Neutrophil (primary cell): ENCODE measurements around the gene AMIGO3.

Experiments
- H3K27ac ChIP-seq: fragments of 200-600 bp; sonication (generic); 2 replicates; pipeline ENCODE4 v1.5.1; 2016; ENCODE audit warnings: mild to moderate bottlenecking, moderate library complexity
- H3K27me3 ChIP-seq: fragments of 200-600 bp; sonication (generic); 2 replicates; pipeline ENCODE4 v1.6.0; 2016; ENCODE audit warnings: mild to moderate bottlenecking
- H3K36me3 ChIP-seq: fragments of 200-600 bp; sonication (generic); 2 replicates; pipeline ENCODE4 v1.5.1; 2017
- H3K4me1 ChIP-seq, 2 experiments: fragments of 200-600 bp in 1 of 2; sonication (generic) in 1 of 2; 1 replicate in 1 of 2; 2 replicates in 1 of 2; pipeline versions ENCODE4 v1.5.1 to v1.6.1; 2013 to 2016; ENCODE audit warnings: low read depth in 1 of 2, low read length in 1 of 2, mild to moderate bottlenecking in 1 of 2, moderate library complexity in 1 of 2; ENCODE audit not compliant: control insufficient read depth in 1 of 2, insufficient read depth in 1 of 2
- H3K4me3 ChIP-seq, 2 experiments: fragments of 200-600 bp in 1 of 2; sonication (generic) in 1 of 2; 1 replicate in 1 of 2; 2 replicates in 1 of 2; pipeline ENCODE4 v1.5.1; 2013 to 2016; ENCODE audit warnings: low read depth in 1 of 2, low read length in 1 of 2, mild to moderate bottlenecking in 1 of 2, moderate library complexity in 1 of 2
- H3K9me3 ChIP-seq: fragments of 200-600 bp; sonication (generic); 2 replicates; pipeline ENCODE4 v1.5.1; 2016
- TF ChIP-seq, protein P1 (sequence below): fragments of 200-600 bp; sonication (generic); IDR thresholded peaks from 2 replicates; pipeline ENCODE4 v1.5.1; 2016; ENCODE audit warnings: antibody characterized with exemption

The AMIGO3 gene

DNA sequence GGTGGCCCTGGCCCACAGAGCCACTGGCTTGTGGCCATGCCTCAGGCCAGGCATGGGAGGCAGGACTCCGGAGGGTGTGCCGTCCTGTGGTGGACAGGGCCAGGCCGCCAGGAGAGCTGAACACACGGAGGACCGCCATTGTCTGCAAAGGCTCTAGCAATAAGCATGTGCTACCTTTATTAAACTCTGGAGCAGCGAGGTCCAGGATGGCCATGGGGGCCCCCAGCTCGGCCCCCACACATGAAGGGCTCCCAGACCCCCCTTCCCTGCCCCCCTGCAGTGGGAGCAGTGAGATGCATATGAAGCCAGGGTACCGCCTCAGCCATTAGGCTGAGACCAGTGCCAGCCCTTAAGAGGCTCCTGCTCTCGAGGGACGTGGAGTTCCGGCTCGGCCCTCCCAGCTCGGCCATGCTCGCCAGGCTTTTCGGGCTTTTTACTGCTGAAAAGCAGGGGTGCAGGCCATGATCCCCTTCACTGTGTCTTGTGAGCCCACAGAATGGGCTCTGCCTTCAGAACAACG lies 2.7 kb downstream of the AMIGO3 start:
- H3K36me3 ChIP-seq = peaks cover 63% of the 10 kb centered on the region
- no peaks in the 10 kb centered on the region for H3K9me3 ChIP-seq
- TF ChIP-seq, protein P1, sequence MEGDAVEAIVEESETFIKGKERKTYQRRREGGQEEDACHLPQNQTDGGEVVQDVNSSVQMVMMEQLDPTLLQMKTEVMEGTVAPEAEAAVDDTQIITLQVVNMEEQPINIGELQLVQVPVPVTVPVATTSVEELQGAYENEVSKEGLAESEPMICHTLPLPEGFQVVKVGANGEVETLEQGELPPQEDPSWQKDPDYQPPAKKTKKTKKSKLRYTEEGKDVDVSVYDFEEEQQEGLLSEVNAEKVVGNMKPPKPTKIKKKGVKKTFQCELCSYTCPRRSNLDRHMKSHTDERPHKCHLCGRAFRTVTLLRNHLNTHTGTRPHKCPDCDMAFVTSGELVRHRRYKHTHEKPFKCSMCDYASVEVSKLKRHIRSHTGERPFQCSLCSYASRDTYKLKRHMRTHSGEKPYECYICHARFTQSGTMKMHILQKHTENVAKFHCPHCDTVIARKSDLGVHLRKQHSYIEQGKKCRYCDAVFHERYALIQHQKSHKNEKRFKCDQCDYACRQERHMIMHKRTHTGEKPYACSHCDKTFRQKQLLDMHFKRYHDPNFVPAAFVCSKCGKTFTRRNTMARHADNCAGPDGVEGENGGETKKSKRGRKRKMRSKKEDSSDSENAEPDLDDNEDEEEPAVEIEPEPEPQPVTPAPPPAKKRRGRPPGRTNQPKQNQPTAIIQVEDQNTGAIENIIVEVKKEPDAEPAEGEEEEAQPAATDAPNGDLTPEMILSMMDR = no peak
- H3K27ac ChIP-seq = no peak overlapping the region
- H3K4me3 ChIP-seq = no peak overlapping the region
- H3K27me3 ChIP-seq = peaks cover 14% of the 10 kb centered on the region
- H3K4me1 ChIP-seq = peaks cover 14 to 15% of the 10 kb centered on the region in 2 experiments

DNA sequence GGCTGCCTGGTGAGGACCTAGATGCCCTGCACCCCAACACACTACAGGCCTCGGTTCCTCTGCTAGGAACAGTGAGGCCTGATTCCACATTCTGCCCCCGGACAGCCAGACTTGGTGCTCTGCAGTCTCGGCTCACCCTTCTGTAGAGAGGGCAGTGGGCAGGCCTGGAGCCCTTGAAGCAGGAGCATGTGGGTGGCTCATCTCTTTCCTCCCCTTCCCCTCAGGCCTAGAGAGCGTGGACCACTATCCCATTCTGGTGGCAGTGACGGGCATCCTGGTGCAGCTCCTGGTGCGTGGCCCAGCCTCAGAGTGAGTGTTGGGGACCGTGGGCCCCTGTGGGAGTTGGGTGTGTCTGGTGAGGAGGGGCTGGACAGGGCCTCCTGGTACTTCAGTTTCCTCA lies 3.3 kb downstream of the AMIGO3 start:
- peaks cover 63% of the 10 kb centered on the region for H3K36me3 ChIP-seq
- no peaks in the 10 kb centered on the region for H3K9me3 ChIP-seq
- TF ChIP-seq, protein P1 = no peak
- H3K27ac ChIP-seq = no peak overlapping the region
- H3K27me3 ChIP-seq = peaks cover 14% of the 10 kb centered on the region
- no peak overlapping the region for H3K4me3 ChIP-seq
- H3K4me1 ChIP-seq = peaks cover 14 to 15% of the 10 kb centered on the region in 2 experiments

GRCh38 chr3:49715611-49716121 lies 3.8 kb downstream of the AMIGO3 start:
- Histone ChIP-seq H3K4me3 (no peak overlapping the region), H3K27me3 (peaks cover 14% of the 10 kb centered on the region), H3K27ac (no peak overlapping the region), H3K36me3 (peaks cover 61% of the 10 kb centered on the region), H3K4me1 (peaks cover 14 to 15% of the 10 kb centered on the region in 2 experiments), H3K9me3 (no peaks in the 10 kb centered on the region)
- TF ChIP-seq, protein P1 = no peak

- H3K27me3 ChIP-seq = peaks cover 14% of the 10 kb centered on the region
- peaks cover 14% of the 10 kb centered on the region in 2 experiments for H3K4me1 ChIP-seq
- no peak overlapping the region for H3K4me3 ChIP-seq
- TF ChIP-seq, protein P1 = no peak
- H3K9me3 ChIP-seq = no peaks in the 10 kb centered on the region
- no peak overlapping the region for H3K27ac ChIP-seq
- H3K36me3 ChIP-seq = peaks cover 57% of the 10 kb centered on the region
Measured at GRCh38 chr3:49714728-49715550, 4.5 kb downstream of the AMIGO3 start.

DNA sequence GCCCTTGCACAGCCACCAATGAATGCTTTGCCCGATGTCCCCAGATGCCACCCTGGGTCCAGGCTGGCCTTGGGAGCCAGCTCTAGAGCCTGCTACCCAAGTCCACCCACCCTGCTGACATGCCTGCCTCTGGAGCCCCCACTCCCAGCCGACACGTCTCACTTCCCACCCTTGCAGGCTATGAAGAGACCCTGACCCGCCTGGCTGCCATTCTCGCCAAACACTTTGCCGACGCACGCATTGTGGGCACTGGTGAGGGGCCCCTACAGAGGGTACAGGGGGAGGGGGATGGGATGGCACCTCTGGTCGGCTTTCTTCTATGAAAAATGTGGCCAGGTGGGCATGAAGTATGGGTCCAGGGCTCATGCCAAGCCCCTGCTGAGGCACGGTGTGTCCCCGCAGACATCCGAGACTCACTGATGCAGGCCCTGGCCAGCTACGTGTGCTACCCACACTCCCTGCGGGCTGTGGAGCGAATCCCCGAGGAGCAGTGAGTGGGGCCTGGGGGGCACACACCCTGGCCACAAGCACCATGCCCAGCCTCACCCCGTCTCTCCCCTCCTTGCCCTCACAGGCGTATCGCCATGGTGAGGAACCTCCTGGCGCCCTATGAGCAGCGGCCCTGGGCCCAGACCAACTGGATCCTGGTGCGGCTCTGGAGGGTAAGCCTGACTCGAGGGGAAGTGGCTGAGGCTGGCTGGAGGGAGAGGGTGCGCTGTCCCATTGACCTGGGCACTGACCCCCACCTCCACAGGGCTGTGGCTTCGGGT lies 6.0 kb downstream of the AMIGO3 start:
- no peaks in the 10 kb centered on the region for H3K9me3 ChIP-seq
- H3K4me3 ChIP-seq = no peak overlapping the region
- peaks cover 59% of the 10 kb centered on the region for H3K36me3 ChIP-seq
- TF ChIP-seq, protein P1 = no peak
- no peak overlapping the region for H3K27ac ChIP-seq
- H3K4me1 ChIP-seq = peaks cover under 1 to 1% of the 10 kb centered on the region in 2 experiments
- H3K27me3 ChIP-seq = peaks cover 7% of the 10 kb centered on the region
